Keratinocyte (primary cell): ENCODE results near the gene DNAH11. TPM values are rescaled to one million over a fixed set of nuclear protein-coding genes. Genes with fewer than 3 reads are reported as not detected.

Experiments used
- DNase-seq: peaks from one replicate; pipeline ENCODE4 v3.0.0-alpha.2; 2011; ENCODE audit warnings: low read depth, missing footprints, low spot score
- FAIRE-seq: peaks from 2 replicates; lab custom pipeline; 2011; peaks lifted over from hg19 to GRCh38; lab: Jason Lieb, UNC
- H2AFZ ChIP-seq: 2 replicates; pipeline ENCODE4 v1.6.0; 2012; ENCODE audit warnings: low read length, control low read depth, inconsistent platforms; ENCODE audit not compliant: control insufficient read depth
- H3K27ac ChIP-seq: 2 replicates; pipeline ENCODE4 v1.5.1; 2011; ENCODE audit warnings: low read length; ENCODE audit not compliant: control insufficient read depth, insufficient read depth
- H3K27me3 ChIP-seq: 3 replicates; pipeline ENCODE4 v1.6.0; 2011; ENCODE audit warnings: low read length; ENCODE audit not compliant: control insufficient read depth, insufficient read depth; ENCODE audit errors: extremely low read depth
- H3K36me3 ChIP-seq, 2 experiments: 2 replicates in 1 of 2; 3 replicates in 1 of 2; pipeline ENCODE4 v1.5.1; 2011; ENCODE audit warnings: low read length in 2 of 2, mild to moderate bottlenecking in 1 of 2; ENCODE audit not compliant: control insufficient read depth in 2 of 2, insufficient read depth in 2 of 2; ENCODE audit errors: extremely low read depth in 1 of 2
- H3K4me1 ChIP-seq: 3 replicates; pipeline ENCODE4 v1.5.1; 2011; ENCODE audit warnings: low read length; ENCODE audit not compliant: control insufficient read depth, insufficient read depth; ENCODE audit errors: extremely low read depth
- H3K4me2 ChIP-seq: 3 replicates; pipeline ENCODE4 v1.6.0; 2011; ENCODE audit warnings: low read depth, low read length; ENCODE audit not compliant: control insufficient read depth, insufficient read depth; ENCODE audit errors: extremely low read depth
- H3K4me3 ChIP-seq, 3 experiments: fragments of 200-600 bp in 1 of 3; sonication (generic) in 1 of 3; 2 replicates in 2 of 3; 3 replicates in 1 of 3; pipeline ENCODE4 v1.5.1; 2011 to 2016; ENCODE audit warnings: low read length in 3 of 3, mild to moderate bottlenecking in 3 of 3, control low read depth in 2 of 3, inconsistent platforms in 1 of 3, low read depth in 1 of 3, mixed read lengths in 1 of 3, mixed run types in 1 of 3, moderate library complexity in 1 of 3; ENCODE audit not compliant: control insufficient read depth in 2 of 3, insufficient read depth in 2 of 3; ENCODE audit errors: extremely low read depth in 1 of 3
- H3K79me2 ChIP-seq: 2 replicates; pipeline ENCODE4 v1.6.0; 2012; ENCODE audit warnings: low read length; ENCODE audit not compliant: control insufficient read depth, insufficient read depth
- H3K9ac ChIP-seq: 3 replicates; pipeline ENCODE4 v1.6.0; 2011; ENCODE audit warnings: low read length; ENCODE audit not compliant: control insufficient read depth, insufficient read depth; ENCODE audit errors: extremely low read depth
- H3K9me1 ChIP-seq: 3 replicates; pipeline ENCODE4 v1.6.0; 2011; ENCODE audit warnings: low read length; ENCODE audit not compliant: control insufficient read depth, insufficient read depth; ENCODE audit errors: extremely low read depth
- H3K9me3 ChIP-seq: 2 replicates; pipeline ENCODE4 v1.5.1; 2012; ENCODE audit warnings: low read depth, low read length; ENCODE audit not compliant: control insufficient read depth
- H4K20me1 ChIP-seq: 3 replicates; pipeline ENCODE4 v1.6.0; 2011; ENCODE audit warnings: low read length; ENCODE audit not compliant: control insufficient read depth, insufficient read depth; ENCODE audit errors: extremely low read depth
- EZH2 ChIP-seq: IDR thresholded peaks from one replicate; pipeline ENCODE4 v1.6.1; 2012; ENCODE audit warnings: inconsistent platforms, mild to moderate bottlenecking, low read length, moderate library complexity
- dilution Hi-C: fragments of 300-500 bp; cut with MboI; formaldehyde crosslinking; loops from one replicate; pipeline ENCODE4 v1.7.0; 2020; ENCODE audit warnings: low sequenced_read_pairs; ENCODE audit not compliant: extremely low pct_ligation_motif_present
- polyA plus RNA-seq, 5 experiments: library from polyadenylated mRNA; depleted of rRNA in 3 of 5; stranded (reverse) in 3 of 5; stranded (forward) in 1 of 5; unstranded in 1 of 5; fragments of >200 nt; gene quantifications; 1 replicate in 1 of 5; 2 replicates in 3 of 5; 3 replicates in 1 of 5; pipeline versions ENCODE4 v1.2.1 to v1.2.3, GENCODE V29; 2011 to 2012; ENCODE audit warnings: missing spikeins in 2 of 5, low read depth in 1 of 5, low replicate concordance in 1 of 5
- TF ChIP-seq, protein P1 (sequence below), 3 experiments: IDR thresholded peaks in 1 of 3; conservative IDR thresholded peaks in 1 of 3; optimal IDR thresholded peaks in 1 of 3; 2 replicates in 2 of 3; 3 replicates in 1 of 3; pipeline versions ENCODE3 to v1.5.1; 2011; ENCODE audit warnings: low read length in 3 of 3, mild to moderate bottlenecking in 3 of 3, moderate library complexity in 2 of 3, control low read depth in 1 of 3, inconsistent platforms in 1 of 3; ENCODE audit not compliant: insufficient read depth in 2 of 3; ENCODE audit errors: extremely low read depth in 1 of 3

DNAH11 gene
- polyA plus RNA-seq, 1 donor (not counting 4 experiments of a cell fraction or from before 2014, with no cell fraction given): 0.21 TPM

- dilution Hi-C loops: no loop called here
- FAIRE-seq: peak; percentile 91
- H2AFZ ChIP-seq: no peak overlapping the region
These were observed 37.3 kb downstream of the DNAH11 start for GRCh38 chr7:21580073-21580521.

DNA sequence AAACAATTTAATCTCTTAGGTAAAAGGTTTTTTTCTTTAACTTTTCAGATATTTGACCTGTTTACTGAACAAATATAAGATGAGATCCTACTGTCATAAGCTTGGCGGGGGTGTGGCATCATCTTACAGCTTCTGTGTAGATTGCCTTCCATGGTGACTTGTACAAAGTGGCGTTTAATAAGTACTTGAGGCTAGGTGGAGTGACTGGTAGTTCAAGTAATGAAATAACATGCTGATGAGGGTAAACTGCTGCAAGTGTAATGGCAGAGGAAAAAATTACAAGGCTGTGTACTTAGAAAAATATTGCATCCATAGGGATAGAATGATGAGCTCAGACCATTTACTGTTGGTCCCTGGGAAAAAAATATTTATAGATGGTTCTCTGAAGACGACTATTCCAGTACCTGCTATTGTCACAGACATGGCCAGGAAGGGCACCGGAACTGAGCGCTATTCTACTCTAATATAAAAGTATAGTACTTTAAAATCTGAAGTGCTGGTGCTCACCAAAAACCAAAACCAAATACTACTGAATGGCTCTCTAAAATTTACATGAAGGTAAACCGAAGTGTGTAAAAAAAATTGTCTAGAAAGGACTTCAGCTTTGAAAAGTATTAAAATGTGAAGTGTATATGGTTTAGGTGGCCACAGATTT, 42.4 kb downstream of the DNAH11 start:
- Histone ChIP-seq H3K9me3 (no peaks in the 10 kb centered on the region), H3K27me3 (no peaks in the 10 kb centered on the region), H4K20me1 (no peaks in the 10 kb centered on the region), H2AFZ (no peak overlapping the region), H3K27ac (no peak overlapping the region), H3K79me2 (no peaks in the 10 kb centered on the region), H3K4me2 (no peak overlapping the region), H3K36me3 (no peaks in the 10 kb centered on the region), H3K4me1 (peaks cover 5% of the 10 kb centered on the region), H3K9me1 (no peaks in the 10 kb centered on the region), H3K4me3 (no peak overlapping the region), H3K9ac (no peak overlapping the region)
- no peak for TF ChIP-seq EZH2
- TF ChIP-seq, protein P1, sequence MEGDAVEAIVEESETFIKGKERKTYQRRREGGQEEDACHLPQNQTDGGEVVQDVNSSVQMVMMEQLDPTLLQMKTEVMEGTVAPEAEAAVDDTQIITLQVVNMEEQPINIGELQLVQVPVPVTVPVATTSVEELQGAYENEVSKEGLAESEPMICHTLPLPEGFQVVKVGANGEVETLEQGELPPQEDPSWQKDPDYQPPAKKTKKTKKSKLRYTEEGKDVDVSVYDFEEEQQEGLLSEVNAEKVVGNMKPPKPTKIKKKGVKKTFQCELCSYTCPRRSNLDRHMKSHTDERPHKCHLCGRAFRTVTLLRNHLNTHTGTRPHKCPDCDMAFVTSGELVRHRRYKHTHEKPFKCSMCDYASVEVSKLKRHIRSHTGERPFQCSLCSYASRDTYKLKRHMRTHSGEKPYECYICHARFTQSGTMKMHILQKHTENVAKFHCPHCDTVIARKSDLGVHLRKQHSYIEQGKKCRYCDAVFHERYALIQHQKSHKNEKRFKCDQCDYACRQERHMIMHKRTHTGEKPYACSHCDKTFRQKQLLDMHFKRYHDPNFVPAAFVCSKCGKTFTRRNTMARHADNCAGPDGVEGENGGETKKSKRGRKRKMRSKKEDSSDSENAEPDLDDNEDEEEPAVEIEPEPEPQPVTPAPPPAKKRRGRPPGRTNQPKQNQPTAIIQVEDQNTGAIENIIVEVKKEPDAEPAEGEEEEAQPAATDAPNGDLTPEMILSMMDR (optimal IDR thresholded peaks at IDR 0.05 in 1 of 3, IDR thresholded peaks at IDR 0.05 in 1 of 3, conservative IDR thresholded peaks at IDR 0.05 in 1 of 3; ENCODE audit: extremely low read depth in 1 of 3, insufficient read depth in 2 of 3, low read length in 3 of 3): no peak
- FAIRE-seq (no peak), DNase-seq (no peak)
- dilution Hi-C loops: no loop called here

More at GRCh38 chr7:21580073-21580521, 37.3 kb downstream of the DNAH11 start:
- H3K4me3 ChIP-seq: no peak overlapping the region
- peak; percentile 41 for DNase-seq
- no peaks in the 10 kb centered on the region for H4K20me1 ChIP-seq
- no peaks in the 10 kb centered on the region for H3K9me3 ChIP-seq
- no peaks in the 10 kb centered on the region for H3K36me3 ChIP-seq
- H3K9me1 ChIP-seq: no peaks in the 10 kb centered on the region
- TF ChIP-seq, protein P1 (optimal IDR thresholded peaks at IDR 0.05 in 1 of 3, IDR thresholded peaks at IDR 0.05 in 1 of 3, conservative IDR thresholded peaks at IDR 0.05 in 1 of 3; ENCODE audit: extremely low read depth in 1 of 3, insufficient read depth in 2 of 3, low read length in 3 of 3): no peak
- TF ChIP-seq EZH2: no peak
- peak overlapping the region; percentile 15 for H3K27ac ChIP-seq
- peak overlapping the region; percentile 42 for H3K4me2 ChIP-seq
- no peak overlapping the region for H3K9ac ChIP-seq
- H3K79me2 ChIP-seq: no peaks in the 10 kb centered on the region
- peaks cover 14% of the 10 kb centered on the region for H3K4me1 ChIP-seq
- H3K27me3 ChIP-seq: no peaks in the 10 kb centered on the region
